NB4 (cell line): ENCODE data around the gene ANKS1B.

Experiments used
- POLR2A ChIP-seq: IDR thresholded peaks from 2 replicates; pipeline ENCODE4 v1.6.1; 2011; ENCODE audit warnings: mild to moderate bottlenecking; ENCODE audit not compliant: insufficient read length; ENCODE audit errors: extremely low read depth
- TF ChIP-seq, protein P1 (sequence below): IDR thresholded peaks from one replicate; pipeline ENCODE4 v1.5.1; 2012; ENCODE audit warnings: low read depth, low read length

DNA sequence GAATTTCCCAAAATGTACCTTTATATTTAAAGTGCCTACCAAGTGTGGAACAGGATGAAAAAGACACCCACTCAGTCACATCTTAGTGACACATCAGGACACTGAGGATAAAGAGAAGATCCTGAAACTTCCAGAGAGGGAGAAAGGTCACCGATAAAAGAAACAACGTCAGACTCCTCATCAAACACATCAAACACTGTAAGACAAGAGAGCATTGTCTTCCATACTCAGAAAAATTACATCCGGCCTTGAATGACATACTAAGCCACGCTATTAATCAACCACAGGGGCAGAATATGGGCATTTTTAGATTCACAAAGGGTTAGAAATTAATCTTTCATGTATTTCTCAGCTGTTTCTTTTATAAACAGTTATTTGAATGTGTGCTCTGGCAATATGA is 849.4 kb downstream of the ANKS1B start:
- TF ChIP-seq, protein P1, sequence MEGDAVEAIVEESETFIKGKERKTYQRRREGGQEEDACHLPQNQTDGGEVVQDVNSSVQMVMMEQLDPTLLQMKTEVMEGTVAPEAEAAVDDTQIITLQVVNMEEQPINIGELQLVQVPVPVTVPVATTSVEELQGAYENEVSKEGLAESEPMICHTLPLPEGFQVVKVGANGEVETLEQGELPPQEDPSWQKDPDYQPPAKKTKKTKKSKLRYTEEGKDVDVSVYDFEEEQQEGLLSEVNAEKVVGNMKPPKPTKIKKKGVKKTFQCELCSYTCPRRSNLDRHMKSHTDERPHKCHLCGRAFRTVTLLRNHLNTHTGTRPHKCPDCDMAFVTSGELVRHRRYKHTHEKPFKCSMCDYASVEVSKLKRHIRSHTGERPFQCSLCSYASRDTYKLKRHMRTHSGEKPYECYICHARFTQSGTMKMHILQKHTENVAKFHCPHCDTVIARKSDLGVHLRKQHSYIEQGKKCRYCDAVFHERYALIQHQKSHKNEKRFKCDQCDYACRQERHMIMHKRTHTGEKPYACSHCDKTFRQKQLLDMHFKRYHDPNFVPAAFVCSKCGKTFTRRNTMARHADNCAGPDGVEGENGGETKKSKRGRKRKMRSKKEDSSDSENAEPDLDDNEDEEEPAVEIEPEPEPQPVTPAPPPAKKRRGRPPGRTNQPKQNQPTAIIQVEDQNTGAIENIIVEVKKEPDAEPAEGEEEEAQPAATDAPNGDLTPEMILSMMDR, result no peak
- TF ChIP-seq POLR2A, result no peak
